Caco-2 (cell line): ENCODE measurements around the gene MOSPD3. TPM values are rescaled to one million over a fixed set of nuclear protein-coding genes. Genes with fewer than 3 reads are reported as not detected.

ENCODE experiments used
- BruUV-seq: library from RNA; stranded (reverse); fragments of 400-500 nt; replicated peaks from 2 replicates; lab custom pipeline; 2021; lab: Mats Ljungman, UMichigan
- CTCF ChIA-PET: fragments of 300-600 bp; sonication (Branson Sonifier 250); formaldehyde crosslinking; loops from one replicate; lab custom pipeline; 2022; ENCODE audit warnings: antibody characterized with exemption; lab: Charles Lee
- POLR2A ChIA-PET: fragments of 300-600 bp; sonication (Branson Sonifier 250); formaldehyde crosslinking; loops from one replicate; lab custom pipeline; 2022; ENCODE audit warnings: antibody characterized with exemption; lab: Charles Lee
- DNase-seq, 2 experiments: peaks; one replicate each; pipeline versions ENCODE4 v3.0.0 to v3.0.0-alpha.2; 2020 to 2022
- H3K27me3 ChIP-seq: replicated peaks from 2 replicates; pipeline ENCODE4 v1.6.0; 2011; ENCODE audit warnings: low read length; ENCODE audit not compliant: control insufficient read depth, insufficient read depth
- H3K36me3 ChIP-seq: 2 replicates; pipeline ENCODE4 v1.5.1; 2011; ENCODE audit warnings: low read length; ENCODE audit not compliant: control insufficient read depth, insufficient read depth
- H3K4me1 ChIP-seq: fragments of 250-450 bp; sonication (Bioruptor Pico); 2 replicates; pipeline ENCODE4 v1.5.1; 2020; ENCODE audit warnings: mild to moderate bottlenecking
- H3K4me3 ChIP-seq: 2 replicates; pipeline ENCODE4 v1.5.1; 2011; ENCODE audit warnings: low read depth, mild to moderate bottlenecking, control low read depth, low read length
- H3K9me3 ChIP-seq: fragments of 250-450 bp; sonication (Bioruptor Pico); 2 replicates; pipeline ENCODE4 v1.5.1; 2020; ENCODE audit warnings: mild to moderate bottlenecking, moderate library complexity
- H3K27ac Mint-ChIP-seq: one replicate; pipeline ENCODE4 v1.8.0; 2022; ENCODE audit warnings: mixed read lengths; ENCODE audit not compliant: unreplicated experiment
- H3K27me3 Mint-ChIP-seq: one replicate; pipeline ENCODE4 v1.8.0; 2022; ENCODE audit warnings: mixed read lengths; ENCODE audit not compliant: insufficient read depth, unreplicated experiment
- H3K36me3 Mint-ChIP-seq: one replicate; pipeline ENCODE4 v1.8.0; 2022; ENCODE audit warnings: mild to moderate bottlenecking, mixed read lengths; ENCODE audit not compliant: insufficient read depth, unreplicated experiment
- H3K4me1 Mint-ChIP-seq: one replicate; pipeline ENCODE4 v1.8.0; 2022; ENCODE audit warnings: low read depth, mixed read lengths; ENCODE audit not compliant: unreplicated experiment
- H3K4me3 Mint-ChIP-seq: one replicate; pipeline ENCODE4 v1.8.0; 2022; ENCODE audit warnings: mild to moderate bottlenecking, moderate library complexity, mixed read lengths; ENCODE audit not compliant: unreplicated experiment
- H3K9me3 Mint-ChIP-seq: one replicate; pipeline ENCODE4 v1.8.0; 2022; ENCODE audit warnings: mixed read lengths; ENCODE audit not compliant: unreplicated experiment
- CTCF ChIP-seq, 2 experiments: fragments of 200-600 bp in 1 of 2; IDR thresholded peaks; 1 replicate in 1 of 2; 2 replicates in 1 of 2; pipeline versions ENCODE4 v1.5.1 to v1.8.0; 2011 to 2022; ENCODE audit warnings: antibody characterized with exemption in 1 of 2, control low read depth in 1 of 2, inconsistent platforms in 1 of 2, low read depth in 1 of 2, low read length in 1 of 2, mild to moderate bottlenecking in 1 of 2, moderate library complexity in 1 of 2; ENCODE audit not compliant: insufficient read depth in 1 of 2, severe bottlenecking in 1 of 2, unreplicated experiment in 1 of 2
- intact Hi-C: fragments of 100-400 bp; cut with micrococcal nuclease; formaldehyde crosslinking; loops from one replicate; pipeline ENCODE4 v1.10.0; 2022; ENCODE audit not compliant: unreplicated experiment
- total RNA-seq: library from RNA; stranded (reverse); gene quantifications from 2 replicates; pipeline ENCODE4 v1.2.3, GENCODE V29; 2022

Gene MOSPD3
- total RNA-seq, 1 experiment from 2014 or later = 24.7 TPM

- H3K4me3 Mint-ChIP-seq = no peak overlapping the region
- ChIA-PET CTCF (interaction anchor here (0.7 to 3.1 kb wide), 2 partner anchors 20 to 23 kb away, joined by 3 to 15 read pairs; partner anchors contain the start of genes FBXO24 and LRCH4), POLR2A (interaction anchor here (1.0 kb wide), 1 partner anchor 20 kb away, joined by 3 read pairs; the partner anchor contains the start of gene FBXO24)
- DNase-seq = no peak
- no peaks in the 10 kb centered on the region for H3K27me3 Mint-ChIP-seq
- no peak overlapping the region for H3K4me3 ChIP-seq
- H3K36me3 ChIP-seq = no peaks in the 10 kb centered on the region; the same call in 1 of the 2 replicates
- H3K27ac Mint-ChIP-seq = no peak overlapping the region
- H3K4me1 Mint-ChIP-seq = peaks cover 7% of the 10 kb centered on the region
- intact Hi-C loops = no loop called here
- no peaks in the 10 kb centered on the region for H3K9me3 ChIP-seq
- no peaks in the 10 kb centered on the region for H3K27me3 ChIP-seq
- BruUV-seq = no TSS peak
- peaks cover 65% of the 10 kb centered on the region for H3K36me3 Mint-ChIP-seq
- no peak for TF ChIP-seq CTCF (IDR thresholded peaks at IDR 0.05; ENCODE audit: insufficient read depth in 1 of 2, low read depth in 1 of 2, low read length in 1 of 2, severe bottlenecking in 1 of 2, unreplicated experiment in 1 of 2)
- H3K9me3 Mint-ChIP-seq = no peaks in the 10 kb centered on the region
- peaks cover 15% of the 10 kb centered on the region for H3K4me1 ChIP-seq
Measured at GRCh38 chr7:100566018-100566531, 46.3 kb upstream of the MOSPD3 start.

GRCh38 chr7:100567031-100567730, 45.2 kb upstream of the MOSPD3 start:
- Mint-ChIP-seq H3K36me3 (peaks cover 76% of the 10 kb centered on the region), H3K9me3 (no peaks in the 10 kb centered on the region), H3K4me3 (no peak overlapping the region), H3K27me3 (no peaks in the 10 kb centered on the region), H3K4me1 (peaks cover 13% of the 10 kb centered on the region), H3K27ac (no peak overlapping the region)
- no peak for TF ChIP-seq CTCF (IDR thresholded peaks at IDR 0.05; ENCODE audit: insufficient read depth in 1 of 2, low read depth in 1 of 2, low read length in 1 of 2, severe bottlenecking in 1 of 2, unreplicated experiment in 1 of 2)
- no peaks in the 10 kb centered on the region; the same call in 1 of the 2 replicates for H3K36me3 ChIP-seq
- no peak for DNase-seq
- ChIA-PET CTCF (interaction anchor here (0.5 to 1.1 kb wide), 2 partner anchors 7 to 34 kb away, joined by 3 read pairs; no protein-coding TSS in a partner anchor), POLR2A (interaction anchor here (0.6 to 1.0 kb wide), 2 partner anchors 19 to 123 kb away, joined by 3 read pairs; partner anchors contain the start of gene FBXO24)
- peaks cover 26% of the 10 kb centered on the region for H3K4me1 ChIP-seq
- H3K4me3 ChIP-seq = no peak overlapping the region
- no peaks in the 10 kb centered on the region for H3K9me3 ChIP-seq
- intact Hi-C loops = no loop called here
- no TSS peak for BruUV-seq
- H3K27me3 ChIP-seq = no peaks in the 10 kb centered on the region

GRCh38 chr7:100567751-100568175, 44.6 kb upstream of the MOSPD3 start:
- no peaks in the 10 kb centered on the region for H3K27me3 Mint-ChIP-seq
- no peaks in the 10 kb centered on the region; the same call in 1 of the 2 replicates for H3K36me3 ChIP-seq
- H3K4me3 ChIP-seq = no peak overlapping the region
- DNase-seq = no peak
- CTCF ChIA-PET = interaction anchor here (1.1 kb wide), 1 partner anchor 8 kb away, joined by 3 read pairs; no protein-coding TSS in a partner anchor
- no peaks in the 10 kb centered on the region for H3K9me3 ChIP-seq
- no peak overlapping the region for H3K4me3 Mint-ChIP-seq
- no peak for TF ChIP-seq CTCF (IDR thresholded peaks at IDR 0.05; ENCODE audit: insufficient read depth in 1 of 2, low read depth in 1 of 2, low read length in 1 of 2, severe bottlenecking in 1 of 2, unreplicated experiment in 1 of 2)
- BruUV-seq = no TSS peak
- POLR2A ChIA-PET = interaction anchor here (0.6 kb wide), 1 partner anchor 123 kb away, joined by 3 read pairs; no protein-coding TSS in a partner anchor
- H3K27me3 ChIP-seq = no peaks in the 10 kb centered on the region
- intact Hi-C loops = no loop called here
- no peaks in the 10 kb centered on the region for H3K9me3 Mint-ChIP-seq
- H3K36me3 Mint-ChIP-seq = peaks cover 77% of the 10 kb centered on the region
- H3K4me1 ChIP-seq = peaks cover 32% of the 10 kb centered on the region
- H3K27ac Mint-ChIP-seq = no peak overlapping the region
- peaks cover 15% of the 10 kb centered on the region for H3K4me1 Mint-ChIP-seq
